HepG2 (cell line): Measurements from ENCODE around the gene THRSP. TPM values are rescaled to one million over a fixed set of nuclear protein-coding genes. Genes with fewer than 3 reads are reported as not detected.

Source experiments
- CHCHD3 ChIP-seq: sonication (generic); formaldehyde crosslinking; IDR thresholded peaks from 2 replicates; pipeline ENCODE4 v1.8.0; 2022; ENCODE audit warnings: mild to moderate bottlenecking, missing genetic modification reagents, moderate library complexity
- DMAP1 ChIP-seq: IDR thresholded peaks from 2 replicates; pipeline ENCODE4 v1.6.1; 2016
- NFKBIZ ChIP-seq: IDR thresholded peaks from 2 replicates; pipeline ENCODE4 v1.6.1; 2018; ENCODE audit warnings: missing genetic modification reagents, missing compliant biosample characterization
- SMAD9 ChIP-seq: sonication (generic); formaldehyde crosslinking; IDR thresholded peaks from 2 replicates; pipeline ENCODE4 v1.5.1; 2020; ENCODE audit warnings: mild to moderate bottlenecking, missing genetic modification reagents
- TOE1 ChIP-seq: sonication (generic); formaldehyde crosslinking; IDR thresholded peaks from 2 replicates; pipeline ENCODE4 v1.4.0; 2020; ENCODE audit warnings: mild to moderate bottlenecking, missing genetic modification reagents
- ZBTB43 ChIP-seq: sonication (generic); formaldehyde crosslinking; conservative IDR thresholded peaks from 2 replicates; pipeline ENCODE4 v1.4.0; 2020; ENCODE audit warnings: missing genetic modification reagents
- ZNF230 ChIP-seq: sonication (generic); formaldehyde crosslinking; IDR thresholded peaks from 2 replicates; pipeline ENCODE4 v1.4.0; 2020; ENCODE audit warnings: mild to moderate bottlenecking, missing genetic modification reagents
- ZNF713 ChIP-seq: sonication (generic); formaldehyde crosslinking; IDR thresholded peaks from 2 replicates; pipeline ENCODE4 v1.4.0; 2020; ENCODE audit warnings: mild to moderate bottlenecking, missing genetic modification reagents
- ZNF749 ChIP-seq: sonication (generic); formaldehyde crosslinking; IDR thresholded peaks from 2 replicates; pipeline ENCODE4 v1.8.0; 2022; ENCODE audit warnings: mild to moderate bottlenecking, missing genetic modification reagents, moderate library complexity, borderline replicate concordance
- ZNF766 ChIP-seq: sonication (generic); formaldehyde crosslinking; IDR thresholded peaks from 2 replicates; pipeline ENCODE4 v1.5.0; 2020; ENCODE audit warnings: missing genetic modification reagents, borderline replicate concordance
- polyA plus RNA-seq, 8 experiments: library from polyadenylated mRNA; depleted of rRNA in 3 of 8; stranded (reverse) in 7 of 8; unstranded in 1 of 8; fragments of >200 nt; fragmentation: Illumina TruSeq in 4 of 8; extraction: Trizol in 4 of 8; gene quantifications; 2 replicates each; pipeline versions ENCODE4 v1.2.1 to v1.2.3, GENCODE V29; 2011 to 2016; ENCODE audit warnings: low read depth in 4 of 8, missing spikeins in 1 of 8, mixed read lengths in 1 of 8; ENCODE audit not compliant: insufficient read depth in 1 of 8
- total RNA-seq, 5 experiments: library from RNA; depleted of rRNA; stranded (reverse); fragments of >200 nt; fragmentation: Illumina TruSeq; extraction: Trizol; gene quantifications; 2 replicates each; pipeline ENCODE4 v1.2.3, GENCODE V29; 2016; ENCODE audit warnings: low read depth in 1 of 5
- TF ChIP-seq, protein P1 (sequence below): sonication (generic); formaldehyde crosslinking; IDR thresholded peaks from 2 replicates; pipeline ENCODE4 v1.8.0; 2022; ENCODE audit warnings: low read depth, missing genetic modification reagents
- TF ChIP-seq, protein P2 (sequence below): sonication (generic); formaldehyde crosslinking; IDR thresholded peaks from 2 replicates; pipeline ENCODE4 v1.5.1; 2020; ENCODE audit warnings: mild to moderate bottlenecking, moderate library complexity, missing genetic modification reagents
- TF ChIP-seq, protein P3 (sequence below): sonication (generic); formaldehyde crosslinking; conservative IDR thresholded peaks from 2 replicates; pipeline ENCODE4 v1.8.0; 2022; ENCODE audit warnings: low read depth, missing genetic modification reagents

The THRSP gene
- total and polyA plus RNA-seq, 2 of the 13 experiments (the other 11 are each of a cell fraction or from before 2014, with no cell fraction given) = 0.13 to 0.58 TPM

DNA sequence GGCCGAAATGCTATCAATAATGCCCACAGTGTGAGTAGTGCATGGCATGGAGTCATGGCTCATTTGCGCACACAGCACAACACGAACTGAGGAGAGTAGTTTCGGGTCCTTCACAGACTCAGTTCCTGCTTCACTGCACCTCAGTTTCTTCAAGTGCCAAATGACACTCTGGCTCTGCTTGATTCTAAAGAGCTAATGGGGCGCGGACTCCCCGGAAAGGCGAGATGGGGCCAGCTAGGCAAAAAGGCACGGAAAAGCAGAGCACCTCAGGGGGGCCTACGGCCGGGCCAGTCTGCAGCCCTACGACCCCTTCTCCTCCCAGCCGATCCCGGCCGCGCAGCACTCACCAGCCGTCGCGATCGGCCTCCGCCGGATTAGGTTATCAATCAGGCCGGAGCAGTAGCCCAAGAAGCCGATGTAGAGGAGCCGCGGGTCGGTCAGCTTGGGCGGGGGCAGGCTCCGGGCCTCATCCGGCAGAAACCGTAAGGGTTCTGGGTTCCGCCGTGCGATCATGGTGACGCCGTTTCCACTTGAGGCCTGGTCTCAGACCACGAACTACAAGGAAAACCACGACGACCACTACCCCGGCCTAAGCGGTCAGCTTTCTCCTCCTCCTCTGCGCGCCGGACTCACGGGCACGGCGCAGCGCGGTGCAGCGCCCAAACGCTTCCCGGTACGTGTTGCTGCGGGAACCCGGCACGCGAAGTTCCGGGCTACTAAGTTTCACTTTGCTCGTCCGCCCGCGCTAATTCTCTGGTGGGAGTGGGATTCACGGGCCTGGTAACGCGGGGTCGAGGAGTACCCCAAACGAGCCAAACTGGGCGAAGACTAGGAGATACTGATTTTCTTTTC is 15.8 kb downstream of the THRSP start, which contains the start of gene NDUFC2 (continued):
- TF ChIP-seq ZNF230 (CRISPR knock-in tag) = peak; percentile 59; the same call in 1 of the 2 replicates
- TF ChIP-seq CHCHD3 = no peak
- no peak for TF ChIP-seq ZNF766
- TF ChIP-seq ZNF713 = no peak
- TF ChIP-seq, protein P1, sequence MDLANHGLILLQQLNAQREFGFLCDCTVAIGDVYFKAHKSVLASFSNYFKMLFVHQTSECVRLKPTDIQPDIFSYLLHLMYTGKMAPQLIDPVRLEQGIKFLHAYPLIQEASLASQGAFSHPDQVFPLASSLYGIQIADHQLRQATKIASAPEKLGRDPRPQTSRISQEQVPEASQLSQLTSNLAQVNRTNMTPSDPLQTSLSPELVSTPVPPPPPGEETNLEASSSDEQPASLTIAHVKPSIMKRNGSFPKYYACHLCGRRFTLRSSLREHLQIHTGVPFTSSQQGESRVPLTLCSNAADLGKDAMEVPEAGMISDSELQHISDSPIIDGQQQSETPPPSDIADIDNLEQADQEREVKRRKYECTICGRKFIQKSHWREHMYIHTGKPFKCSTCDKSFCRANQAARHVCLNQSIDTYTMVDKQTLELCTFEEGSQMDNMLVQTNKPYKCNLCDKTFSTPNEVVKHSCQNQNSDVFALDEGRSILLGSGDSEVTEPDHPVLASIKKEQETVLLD = 0 out of 2 replicates have a peak, but pooled peaks have one; percentile 82
- TF ChIP-seq SMAD9 (CRISPR knock-in tag) = no peak; the same call in 1 of the 2 replicates
- peak; percentile 84; the same call in 1 of the 2 replicates for TF ChIP-seq ZNF749 (CRISPR knock-in tag)
- peak; percentile 71; the same call in 1 of the 2 replicates for TF ChIP-seq ZBTB43 (CRISPR knock-in tag)
- TF ChIP-seq, protein P2, sequence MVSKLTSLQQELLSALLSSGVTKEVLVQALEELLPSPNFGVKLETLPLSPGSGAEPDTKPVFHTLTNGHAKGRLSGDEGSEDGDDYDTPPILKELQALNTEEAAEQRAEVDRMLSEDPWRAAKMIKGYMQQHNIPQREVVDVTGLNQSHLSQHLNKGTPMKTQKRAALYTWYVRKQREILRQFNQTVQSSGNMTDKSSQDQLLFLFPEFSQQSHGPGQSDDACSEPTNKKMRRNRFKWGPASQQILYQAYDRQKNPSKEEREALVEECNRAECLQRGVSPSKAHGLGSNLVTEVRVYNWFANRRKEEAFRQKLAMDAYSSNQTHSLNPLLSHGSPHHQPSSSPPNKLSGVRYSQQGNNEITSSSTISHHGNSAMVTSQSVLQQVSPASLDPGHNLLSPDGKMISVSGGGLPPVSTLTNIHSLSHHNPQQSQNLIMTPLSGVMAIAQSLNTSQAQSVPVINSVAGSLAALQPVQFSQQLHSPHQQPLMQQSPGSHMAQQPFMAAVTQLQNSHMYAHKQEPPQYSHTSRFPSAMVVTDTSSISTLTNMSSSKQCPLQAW = peak; percentile 83
- no peak; the same call in 1 of the 2 replicates for TF ChIP-seq TOE1 (CRISPR knock-in tag)
- peak; percentile 91 for TF ChIP-seq DMAP1 (CRISPR knock-in tag)
- peak; percentile 89; the same call in 1 of the 2 replicates for TF ChIP-seq NFKBIZ (CRISPR knock-in tag)
- TF ChIP-seq, protein P3, sequence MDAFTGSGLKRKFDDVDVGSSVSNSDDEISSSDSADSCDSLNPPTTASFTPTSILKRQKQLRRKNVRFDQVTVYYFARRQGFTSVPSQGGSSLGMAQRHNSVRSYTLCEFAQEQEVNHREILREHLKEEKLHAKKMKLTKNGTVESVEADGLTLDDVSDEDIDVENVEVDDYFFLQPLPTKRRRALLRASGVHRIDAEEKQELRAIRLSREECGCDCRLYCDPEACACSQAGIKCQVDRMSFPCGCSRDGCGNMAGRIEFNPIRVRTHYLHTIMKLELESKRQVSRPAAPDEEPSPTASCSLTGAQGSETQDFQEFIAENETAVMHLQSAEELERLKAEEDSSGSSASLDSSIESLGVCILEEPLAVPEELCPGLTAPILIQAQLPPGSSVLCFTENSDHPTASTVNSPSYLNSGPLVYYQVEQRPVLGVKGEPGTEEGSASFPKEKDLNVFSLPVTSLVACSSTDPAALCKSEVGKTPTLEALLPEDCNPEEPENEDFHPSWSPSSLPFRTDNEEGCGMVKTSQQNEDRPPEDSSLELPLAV (CRISPR knock-in tag) = no peak
